PC-3 (cell line): ENCODE data around the gene SLITRK5. TPM values are rescaled to one million over a fixed set of nuclear protein-coding genes. Genes with fewer than 3 reads are reported as not detected.
A peak's percentile ranks its signal among the peaks of the same experiment; 100 is the strongest.

Experiments used
- ATAC-seq: fragments of 200-7000 bp; cut with Tn5 transposase; 2 replicates; pipeline ENCODE4 v1.9.1; 2020; ENCODE audit warnings: mild to moderate bottlenecking, moderate library complexity
- BruUV-seq: library from RNA; stranded (reverse); fragments of 400-500 nt; replicated peaks from 2 replicates; lab custom pipeline; 2021; lab: Mats Ljungman, UMichigan
- CTCF ChIA-PET: fragments of 300-600 bp; sonication (Branson Sonifier 250); formaldehyde crosslinking; loops from one replicate; lab custom pipeline; 2022; ENCODE audit warnings: antibody characterized with exemption; lab: Charles Lee
- POLR2A ChIA-PET: fragments of 300-600 bp; sonication (Branson Sonifier 250); formaldehyde crosslinking; loops from one replicate; lab custom pipeline; 2022; ENCODE audit warnings: antibody characterized with exemption; ENCODE audit not compliant: unreplicated experiment; lab: Charles Lee
- DNase-seq: peaks from one replicate; pipeline ENCODE4 v3.0.0-alpha.2; 2015
- H2AFZ ChIP-seq: fragments of 300-600 bp; sonication (generic); 2 replicates; pipeline ENCODE4 v1.6.0; 2016; ENCODE audit warnings: antibody characterized with exemption, low read length
- H3F3A ChIP-seq: fragments of 300-600 bp; sonication (generic); one replicate; pipeline ENCODE4 v1.6.0; 2017; ENCODE audit warnings: antibody characterized with exemption, low read length, control low read depth, mild to moderate bottlenecking; ENCODE audit not compliant: unreplicated experiment
- H3K27ac ChIP-seq: fragments of 300-600 bp; sonication (generic); 2 replicates; pipeline ENCODE4 v1.5.1; 2016; ENCODE audit warnings: mild to moderate bottlenecking, low read length
- H3K27me3 ChIP-seq: fragments of 300-600 bp; sonication (generic); 2 replicates; pipeline ENCODE4 v1.6.1; 2016; ENCODE audit warnings: low read length, mixed read lengths
- H3K36me3 ChIP-seq: fragments of 300-600 bp; sonication (generic); 2 replicates; pipeline ENCODE4 v1.6.1; 2016; ENCODE audit warnings: low read depth, mixed run types, low read length, mixed read lengths
- H3K4me1 ChIP-seq: fragments of 300-600 bp; sonication (generic); 2 replicates; pipeline ENCODE4 v1.5.1; 2016; ENCODE audit warnings: low read length; ENCODE audit not compliant: insufficient read depth
- H3K4me2 ChIP-seq: fragments of 300-600 bp; sonication (generic); 2 replicates; pipeline ENCODE4 v1.6.0; 2016; ENCODE audit warnings: low read length
- H3K4me3 ChIP-seq: fragments of 300-600 bp; sonication (generic); 2 replicates; pipeline ENCODE4 v1.5.1; 2016; ENCODE audit warnings: mild to moderate bottlenecking, low read length, mixed read lengths
- H3K79me2 ChIP-seq: fragments of 300-600 bp; sonication (generic); 2 replicates; pipeline ENCODE4 v1.6.1; 2017; ENCODE audit warnings: low read length, mixed read lengths
- H3K9ac ChIP-seq: fragments of 300-600 bp; sonication (generic); 2 replicates; pipeline ENCODE4 v1.6.0; 2016; ENCODE audit warnings: mild to moderate bottlenecking, low read length
- H3K9me2 ChIP-seq: fragments of 300-600 bp; sonication (generic); replicated peaks from 2 replicates; pipeline ENCODE4 v1.6.1; 2016; ENCODE audit warnings: mixed run types, low read length, mixed read lengths
- H3K9me3 ChIP-seq: fragments of 300-600 bp; sonication (generic); 2 replicates; pipeline ENCODE4 v1.6.1; 2016; ENCODE audit warnings: low read length, mixed read lengths
- H4K20me1 ChIP-seq: fragments of 300-600 bp; sonication (generic); 2 replicates; pipeline ENCODE4 v1.6.1; 2016; ENCODE audit warnings: low read length, mixed read lengths
- EZH2 ChIP-seq: fragments of 300-600 bp; sonication (generic); IDR thresholded peaks from one replicate; pipeline ENCODE4 v1.6.1; 2017; ENCODE audit warnings: antibody characterized with exemption, mild to moderate bottlenecking, low read length; ENCODE audit not compliant: unreplicated experiment
- EZH2phosphoT487 ChIP-seq: fragments of 300-600 bp; sonication (generic); IDR thresholded peaks from 2 replicates; pipeline ENCODE4 v1.6.1; 2018; ENCODE audit warnings: mild to moderate bottlenecking, antibody characterized with exemption, low read length, borderline replicate concordance
- intact Hi-C: fragments of 100-400 bp; cut with micrococcal nuclease; formaldehyde crosslinking; loops from 2 replicates; pipeline ENCODE4 v1.9.0; 2023
- total RNA-seq: library from RNA; depleted of rRNA; stranded (reverse); fragments of >200 nt; gene quantifications from 2 replicates; pipeline ENCODE4 v1.2.3, GENCODE V29; 2014
- TF ChIP-seq, protein P1 (sequence below): fragments of 300-600 bp; sonication (generic); conservative IDR thresholded peaks from 2 replicates; pipeline ENCODE4 v1.5.1; 2017; ENCODE audit warnings: antibody characterized with exemption, low read depth, mild to moderate bottlenecking, low read length

The SLITRK5 gene
- total RNA-seq, 1 experiment from 2014 or later = 0.18 TPM

DNA sequence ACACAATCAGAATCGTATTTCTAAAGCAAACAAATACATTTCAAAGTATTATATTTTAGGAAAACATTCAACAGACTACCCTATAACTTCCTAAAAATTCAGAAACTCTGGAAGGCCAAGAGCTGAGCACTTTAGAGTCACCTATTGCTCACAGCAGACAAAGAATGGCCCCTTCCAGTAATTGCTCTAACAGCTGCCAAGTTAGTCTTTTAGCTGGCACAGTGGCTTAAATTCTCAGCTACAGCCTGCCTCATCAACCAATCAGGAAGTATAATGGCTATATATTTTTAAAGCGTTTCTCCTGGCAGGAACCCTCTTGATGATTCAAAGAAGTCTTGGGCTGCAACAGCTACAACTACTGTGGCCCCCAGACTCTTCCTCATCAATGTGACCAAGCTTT, 14.9 kb upstream of the SLITRK5 start:
- Histone ChIP-seq H4K20me1 (no peaks in the 10 kb centered on the region), H3K4me2 (no peak overlapping the region), H3K4me1 (peaks cover 5% of the 10 kb centered on the region; the same call in 1 of the 2 replicates), H3K4me3 (no peak overlapping the region), H3K27me3 (no peaks in the 10 kb centered on the region), H3K79me2 (no peaks in the 10 kb centered on the region), H3K9ac (no peak overlapping the region), H3K27ac (no peak overlapping the region), H3K9me2 (no peaks in the 10 kb centered on the region), H3K36me3 (no peaks in the 10 kb centered on the region), H3K9me3 (no peaks in the 10 kb centered on the region), H3F3A (no peaks in the 10 kb centered on the region), H2AFZ (no peak overlapping the region)
- ChIA-PET CTCF (interaction anchor here (0.6 kb wide), 1 partner anchor 14 kb away, joined by 3 read pairs; no protein-coding TSS in a partner anchor), POLR2A (no interaction called here)
- ATAC-seq (peak; percentile 71), DNase-seq (peak; percentile 9)
- intact Hi-C loops = no loop called here
- BruUV-seq = no TSS peak
- no peak for TF ChIP-seq EZH2
- TF ChIP-seq EZH2phosphoT487 = no peak
- TF ChIP-seq, protein P1, sequence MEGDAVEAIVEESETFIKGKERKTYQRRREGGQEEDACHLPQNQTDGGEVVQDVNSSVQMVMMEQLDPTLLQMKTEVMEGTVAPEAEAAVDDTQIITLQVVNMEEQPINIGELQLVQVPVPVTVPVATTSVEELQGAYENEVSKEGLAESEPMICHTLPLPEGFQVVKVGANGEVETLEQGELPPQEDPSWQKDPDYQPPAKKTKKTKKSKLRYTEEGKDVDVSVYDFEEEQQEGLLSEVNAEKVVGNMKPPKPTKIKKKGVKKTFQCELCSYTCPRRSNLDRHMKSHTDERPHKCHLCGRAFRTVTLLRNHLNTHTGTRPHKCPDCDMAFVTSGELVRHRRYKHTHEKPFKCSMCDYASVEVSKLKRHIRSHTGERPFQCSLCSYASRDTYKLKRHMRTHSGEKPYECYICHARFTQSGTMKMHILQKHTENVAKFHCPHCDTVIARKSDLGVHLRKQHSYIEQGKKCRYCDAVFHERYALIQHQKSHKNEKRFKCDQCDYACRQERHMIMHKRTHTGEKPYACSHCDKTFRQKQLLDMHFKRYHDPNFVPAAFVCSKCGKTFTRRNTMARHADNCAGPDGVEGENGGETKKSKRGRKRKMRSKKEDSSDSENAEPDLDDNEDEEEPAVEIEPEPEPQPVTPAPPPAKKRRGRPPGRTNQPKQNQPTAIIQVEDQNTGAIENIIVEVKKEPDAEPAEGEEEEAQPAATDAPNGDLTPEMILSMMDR = no peak

DNA sequence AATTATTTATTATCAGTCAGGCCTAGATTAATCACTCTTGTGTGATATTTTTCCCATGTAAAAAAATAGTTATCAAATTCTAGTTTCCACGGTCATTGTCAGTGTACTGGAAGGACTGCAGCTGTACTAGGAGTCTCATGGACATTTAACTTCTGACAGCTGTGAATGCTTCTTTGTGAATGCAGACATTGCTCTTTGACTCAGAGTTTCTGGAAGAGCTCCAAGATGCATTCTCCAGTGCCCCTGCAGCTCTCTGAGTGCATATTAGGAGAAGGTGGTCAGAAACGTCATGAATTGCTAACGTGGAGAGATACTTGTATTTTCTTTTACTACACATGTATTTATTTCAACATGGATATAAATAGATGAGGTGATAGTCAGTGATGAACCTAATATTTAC, 9.7 kb upstream of the SLITRK5 start:
- no TSS peak for BruUV-seq
- Histone ChIP-seq H3K9me3 (no peaks in the 10 kb centered on the region), H3K4me3 (no peak overlapping the region), H3K4me2 (no peak overlapping the region), H3K36me3 (no peaks in the 10 kb centered on the region), H2AFZ (no peak overlapping the region), H3K4me1 (peaks cover 5% of the 10 kb centered on the region; the same call in 1 of the 2 replicates), H3K27ac (no peak overlapping the region), H4K20me1 (no peaks in the 10 kb centered on the region), H3K79me2 (no peaks in the 10 kb centered on the region), H3F3A (no peaks in the 10 kb centered on the region), H3K27me3 (no peaks in the 10 kb centered on the region), H3K9me2 (no peaks in the 10 kb centered on the region), H3K9ac (no peak overlapping the region)
- CTCF ChIA-PET = no interaction called here
- TF ChIP-seq EZH2phosphoT487 (no peak), EZH2 (no peak)
- TF ChIP-seq, protein P1 = no peak
- intact Hi-C loops = no loop called here
- ATAC-seq (peak; percentile 85), DNase-seq (peak; percentile 70)
- POLR2A ChIA-PET = no interaction called here

DNA sequence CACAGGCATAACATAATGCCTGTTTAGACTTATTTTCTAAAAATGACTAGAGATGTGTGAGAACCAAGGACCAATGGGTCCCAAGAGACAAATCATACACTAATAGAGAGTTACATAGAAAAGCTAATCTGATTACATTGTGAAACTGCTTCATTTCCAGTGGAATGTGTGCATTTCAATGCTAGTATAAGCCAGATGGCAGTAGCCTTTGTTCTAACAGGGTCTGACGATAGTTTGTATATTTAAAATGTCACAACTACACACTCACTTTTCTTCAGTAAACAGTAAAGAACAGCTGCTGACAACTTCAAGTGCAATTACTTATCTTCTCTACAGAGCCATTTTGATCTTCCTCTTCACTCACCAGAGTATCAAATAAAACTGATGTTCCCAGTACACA, 4.3 kb upstream of the SLITRK5 start:
- Histone ChIP-seq H3K36me3 (no peaks in the 10 kb centered on the region), H3K9me3 (no peaks in the 10 kb centered on the region), H3K27ac (no peak overlapping the region), H3K9me2 (no peaks in the 10 kb centered on the region), H3K27me3 (no peaks in the 10 kb centered on the region), H2AFZ (no peak overlapping the region), H3K4me1 (peaks cover 4% of the 10 kb centered on the region), H3K9ac (no peak overlapping the region), H3K4me3 (no peak overlapping the region), H3K79me2 (no peaks in the 10 kb centered on the region), H3F3A (no peaks in the 10 kb centered on the region), H3K4me2 (no peak overlapping the region), H4K20me1 (no peaks in the 10 kb centered on the region)
- intact Hi-C loops = loop anchor here (5.0 kb wide), 3 partner anchors 385 to 1695 kb away; no protein-coding TSS in a partner anchor
- TF ChIP-seq, protein P1 = no peak
- TF ChIP-seq EZH2 (no peak), EZH2phosphoT487 (no peak)
- ChIA-PET CTCF (no interaction called here), POLR2A (no interaction called here)
- no peak for DNase-seq
- ATAC-seq = no peak
- BruUV-seq = no TSS peak
